ENCODE measurements around the gene PLCH2. TPM values are rescaled to one million over a fixed set of nuclear protein-coding genes. Genes with fewer than 3 reads are reported as not detected.

The PLCH2 gene
- total and polyA plus RNA-seq, 9 of the 15 experiments (the other 6 are each of a cell fraction or from before 2014, with no cell fraction given) = 0.16 TPM; not detected in 8

- TF ChIP-seq, protein P1, sequence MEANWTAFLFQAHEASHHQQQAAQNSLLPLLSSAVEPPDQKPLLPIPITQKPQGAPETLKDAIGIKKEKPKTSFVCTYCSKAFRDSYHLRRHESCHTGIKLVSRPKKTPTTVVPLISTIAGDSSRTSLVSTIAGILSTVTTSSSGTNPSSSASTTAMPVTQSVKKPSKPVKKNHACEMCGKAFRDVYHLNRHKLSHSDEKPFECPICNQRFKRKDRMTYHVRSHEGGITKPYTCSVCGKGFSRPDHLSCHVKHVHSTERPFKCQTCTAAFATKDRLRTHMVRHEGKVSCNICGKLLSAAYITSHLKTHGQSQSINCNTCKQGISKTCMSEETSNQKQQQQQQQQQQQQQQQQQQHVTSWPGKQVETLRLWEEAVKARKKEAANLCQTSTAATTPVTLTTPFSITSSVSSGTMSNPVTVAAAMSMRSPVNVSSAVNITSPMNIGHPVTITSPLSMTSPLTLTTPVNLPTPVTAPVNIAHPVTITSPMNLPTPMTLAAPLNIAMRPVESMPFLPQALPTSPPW (CRISPR knock-in tag; IDR thresholded peaks at IDR 0.05) = peak; percentile 8; the same call in 1 of the 2 replicates
- TF ChIP-seq FOXK2 (conservative IDR thresholded peaks at IDR 0.05 in 1 of 2, IDR thresholded peaks at IDR 0.05 in 1 of 2; ENCODE audit: low read depth in 2 of 2) (no peak; a peak in 1 of 4 replicates), SRSF7 (optimal IDR thresholded peaks at IDR 0.05; ENCODE audit: low read depth, low read length) (no peak), SUPT5H (IDR thresholded peaks at IDR 0.05) (peak; percentile 31; the same call in 1 of the 2 replicates), TBL1XR1 (IDR thresholded peaks at IDR 0.05; ENCODE audit: low read length in 2 of 2) (0 out of 4 replicates have a peak, but pooled peaks of 1 of the 2 experiments have one; percentile 15), FOXJ3 (CRISPR knock-in tag; IDR thresholded peaks at IDR 0.05) (no peak), XRCC3 (IDR thresholded peaks at IDR 0.05) (no peak), LARP7 (IDR thresholded peaks at IDR 0.05) (no peak), ZNF398 (CRISPR knock-in tag; IDR thresholded peaks at IDR 0.05) (no peak), ZNF311 (CRISPR knock-in tag; IDR thresholded peaks at IDR 0.05) (no peak), ZNF165 (CRISPR knock-in tag; IDR thresholded peaks at IDR 0.05; ENCODE audit: borderline replicate concordance) (no peak), NCOA1 (IDR thresholded peaks at IDR 0.05; ENCODE audit: low read depth) (no peak), TBP (optimal IDR thresholded peaks at IDR 0.05; ENCODE audit: low read depth, low read length) (no peak), CEBPB (tag; IDR thresholded peaks at IDR 0.05) (0 out of 2 replicates have a peak, but pooled peaks have one; percentile 36), ZFP36 (IDR thresholded peaks at IDR 0.05; ENCODE audit: low read depth, low read length, partially characterized antibody) (no peak), KDM1A (IDR thresholded peaks at IDR 0.05) (no peak), CTCF (IDR thresholded peaks at IDR 0.05 in 2 of 3, conservative IDR thresholded peaks at IDR 0.05 in 1 of 3; ENCODE audit: insufficient read depth in 2 of 3, low read depth in 1 of 3, low read length in 3 of 3) (no peak), ZC3H11A (IDR thresholded peaks at IDR 0.05; ENCODE audit: low read depth, low read length) (no peak)
- TF ChIP-seq, protein P2, sequence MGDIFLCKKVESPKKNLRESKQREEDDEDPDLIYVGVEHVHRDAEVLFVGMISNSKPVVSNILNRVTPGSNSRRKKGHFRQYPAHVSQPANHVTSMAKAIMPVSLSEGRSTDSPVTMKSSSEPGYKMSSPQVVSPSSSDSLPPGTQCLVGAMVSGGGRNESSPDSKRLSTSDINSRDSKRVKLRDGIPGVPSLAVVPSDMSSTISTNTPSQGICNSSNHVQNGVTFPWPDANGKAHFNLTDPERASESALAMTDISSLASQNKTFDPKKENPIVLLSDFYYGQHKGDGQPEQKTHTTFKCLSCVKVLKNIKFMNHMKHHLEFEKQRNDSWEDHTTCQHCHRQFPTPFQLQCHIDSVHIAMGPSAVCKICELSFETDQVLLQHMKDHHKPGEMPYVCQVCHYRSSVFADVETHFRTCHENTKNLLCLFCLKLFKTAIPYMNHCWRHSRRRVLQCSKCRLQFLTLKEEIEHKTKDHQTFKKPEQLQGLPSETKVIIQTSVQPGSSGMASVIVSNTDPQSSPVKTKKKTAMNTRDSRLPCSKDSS (IDR thresholded peaks at IDR 0.05; ENCODE audit: low read depth, partially characterized antibody) = no peak
- TF ChIP-seq, protein P3, sequence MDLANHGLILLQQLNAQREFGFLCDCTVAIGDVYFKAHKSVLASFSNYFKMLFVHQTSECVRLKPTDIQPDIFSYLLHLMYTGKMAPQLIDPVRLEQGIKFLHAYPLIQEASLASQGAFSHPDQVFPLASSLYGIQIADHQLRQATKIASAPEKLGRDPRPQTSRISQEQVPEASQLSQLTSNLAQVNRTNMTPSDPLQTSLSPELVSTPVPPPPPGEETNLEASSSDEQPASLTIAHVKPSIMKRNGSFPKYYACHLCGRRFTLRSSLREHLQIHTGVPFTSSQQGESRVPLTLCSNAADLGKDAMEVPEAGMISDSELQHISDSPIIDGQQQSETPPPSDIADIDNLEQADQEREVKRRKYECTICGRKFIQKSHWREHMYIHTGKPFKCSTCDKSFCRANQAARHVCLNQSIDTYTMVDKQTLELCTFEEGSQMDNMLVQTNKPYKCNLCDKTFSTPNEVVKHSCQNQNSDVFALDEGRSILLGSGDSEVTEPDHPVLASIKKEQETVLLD (IDR thresholded peaks at IDR 0.05) = no peak
These were observed 71.3 kb downstream of the PLCH2 start (continued) for GRCh38 chr1:2547210-2548067.
